Heart left ventricle (tissue), 13 donors: Measurements from ENCODE around the gene ZP1.

Experiments
- POLR2A ChIP-seq, 2 donors: fragments of 450-650 bp; IDR thresholded peaks; one replicate each; pipeline ENCODE4 v1.6.1; 2017; ENCODE audit warnings: antibody characterized with exemption in 2 of 2, mild to moderate bottlenecking in 2 of 2, moderate library complexity in 2 of 2
- TF ChIP-seq, protein P1 (sequence below), 12 donors: fragments of 200-600 bp; sonication (generic) in 4 of 12; IDR thresholded peaks; one replicate each; pipeline versions ENCODE4 v1.5.0 to v1.8.0; 2018 to 2022; ENCODE audit warnings: antibody characterized with exemption in 12 of 12, mild to moderate bottlenecking in 5 of 12
- donor health status: ischemic (EF 13 %, LVEDD 7.1; RV severe dilation, severe dysfunction).
- donor health status: DM: no; HTN: yes; CAD: no.
- donor health status: DM: no; HTN: no; CAD: no.
- donor health status: ischemic (EF 25% LVEDD 6.9; RV normal size, moderate dysfunction).
- donor health status: ischemic (EF 25% LVEDD 5.7; RV mildly dilated, moderate dysfunction).
- donor health status: ischemic (EF 35%, LVEDD 5.7; RV mildly dilated, moderate dysfunction).
- donor health status: nonischemic (EF 11% LVEDD 7.7; RV severe dilation, severe dysfunction).
- donor health status: DM: yes; HTN: yes; CAD: no.
- donor health status: PGD.
- donor health status: ischemic (EF 29% LVEDD 5.4; RV normal size, mild dysfunction).
- donor health status: nonischemic (EF 23%, LVEDD 6.1; RV moderate dilation, normal function).

DNA sequence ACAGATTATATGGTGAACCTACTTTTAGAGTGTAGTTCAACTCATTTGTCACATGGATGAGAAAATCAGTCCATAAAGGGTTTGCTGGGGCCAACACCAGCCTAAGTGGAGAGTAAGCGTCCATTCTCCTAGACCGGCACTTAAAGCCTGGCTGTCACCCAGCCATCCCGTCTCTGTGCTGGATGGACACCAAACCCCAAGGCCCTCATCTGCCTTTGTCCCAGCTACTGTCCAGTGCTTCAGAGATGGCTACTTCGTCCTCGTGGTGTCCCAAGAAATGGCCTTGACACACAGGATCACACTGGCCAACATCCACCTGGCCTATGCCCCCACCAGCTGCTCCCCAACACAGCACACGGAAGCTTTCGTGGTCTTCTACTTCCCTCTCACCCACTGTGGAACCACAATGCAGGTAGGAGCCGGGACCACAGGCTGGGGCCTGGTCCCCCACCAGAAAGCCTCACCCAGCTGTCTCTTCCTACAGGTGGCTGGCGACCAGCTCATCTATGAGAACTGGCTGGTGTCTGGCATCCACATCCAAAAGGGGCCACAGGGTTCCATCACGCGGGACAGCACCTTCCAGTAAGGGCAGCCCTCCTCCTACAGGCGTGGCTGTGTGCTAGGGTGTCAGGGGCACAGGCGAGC lies 3.5 kb downstream of the ZP1 start:
- no peak for TF ChIP-seq POLR2A (IDR thresholded peaks at IDR 0.05)
- TF ChIP-seq, protein P1, sequence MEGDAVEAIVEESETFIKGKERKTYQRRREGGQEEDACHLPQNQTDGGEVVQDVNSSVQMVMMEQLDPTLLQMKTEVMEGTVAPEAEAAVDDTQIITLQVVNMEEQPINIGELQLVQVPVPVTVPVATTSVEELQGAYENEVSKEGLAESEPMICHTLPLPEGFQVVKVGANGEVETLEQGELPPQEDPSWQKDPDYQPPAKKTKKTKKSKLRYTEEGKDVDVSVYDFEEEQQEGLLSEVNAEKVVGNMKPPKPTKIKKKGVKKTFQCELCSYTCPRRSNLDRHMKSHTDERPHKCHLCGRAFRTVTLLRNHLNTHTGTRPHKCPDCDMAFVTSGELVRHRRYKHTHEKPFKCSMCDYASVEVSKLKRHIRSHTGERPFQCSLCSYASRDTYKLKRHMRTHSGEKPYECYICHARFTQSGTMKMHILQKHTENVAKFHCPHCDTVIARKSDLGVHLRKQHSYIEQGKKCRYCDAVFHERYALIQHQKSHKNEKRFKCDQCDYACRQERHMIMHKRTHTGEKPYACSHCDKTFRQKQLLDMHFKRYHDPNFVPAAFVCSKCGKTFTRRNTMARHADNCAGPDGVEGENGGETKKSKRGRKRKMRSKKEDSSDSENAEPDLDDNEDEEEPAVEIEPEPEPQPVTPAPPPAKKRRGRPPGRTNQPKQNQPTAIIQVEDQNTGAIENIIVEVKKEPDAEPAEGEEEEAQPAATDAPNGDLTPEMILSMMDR (IDR thresholded peaks at IDR 0.05), result no peak
